Motor neuron (in vitro differentiated cells): ENCODE results near the gene TMEM72. TPM values are rescaled to one million over a fixed set of nuclear protein-coding genes. Genes with fewer than 3 reads are reported as not detected.

Experiments used
- ATAC-seq, 8 experiments: fragments of 200-7000 bp; cut with Tn5 transposase; replicated peaks in 6 of 8; 2 replicates each; pipeline ENCODE4 v1.8.0; 2021; ENCODE audit warnings: mild to moderate bottlenecking in 8 of 8, moderate library complexity in 8 of 8
- H3K27ac ChIP-seq, 2 donors: fragments of 250-450 bp; sonication (Bioruptor Pico); 2 replicates each; pipeline ENCODE4 v1.9.0; 2021; ENCODE audit warnings: antibody characterized with exemption in 2 of 2, mild to moderate bottlenecking in 2 of 2, moderate library complexity in 1 of 2
- H3K4me1 ChIP-seq, 2 donors: fragments of 250-450 bp; sonication (Bioruptor Pico); replicated peaks in 1 of 2; 2 replicates each; pipeline ENCODE4 v1.6.1; 2021; ENCODE audit warnings: antibody characterized with exemption in 2 of 2, mild to moderate bottlenecking in 2 of 2, moderate library complexity in 1 of 2
- H3K4me3 ChIP-seq, 5 donors: fragments of 250-450 bp; sonication (Bioruptor Pico); 2 replicates each; pipeline ENCODE4 v1.9.0; 2021; ENCODE audit warnings: antibody characterized with exemption in 5 of 5, mild to moderate bottlenecking in 5 of 5, moderate library complexity in 4 of 5
- WGBS, 10 experiments: fragments of 450-650 bp; shearing (Covaris generic); methylation state at CpG; one replicate each; pipeline ENCODE4 v1.0.0; 2022; 5-methylcytosine and 5-hydroxymethylcytosine counted together
- in situ Hi-C, 9 experiments: fragments of 400-800 bp; cut with MboI; loops; one replicate each; pipeline ENCODE4 v1.15.0; 2021; ENCODE audit warnings: low sequenced_read_pairs in 9 of 9, low pct_unique_long_range_greater_than_20kb in 2 of 9; ENCODE audit not compliant: unreplicated experiment in 9 of 9
- total RNA-seq, 8 experiments: library from RNA; unstranded; fragments of 300-600 nt; gene quantifications; 2 replicates each; pipeline versions ENCODE4 v1.2.3 to v1.2.4, GENCODE V29; 2022

TMEM72 gene
- total RNA-seq, 8 experiments from 2014 or later, result 0.10 to 1.3 (median 0.24) TPM

- peaks cover 12 to 16% of the 10 kb centered on the region in 2 donors for H3K4me1 ChIP-seq
- no peak overlapping the region for H3K27ac ChIP-seq
- ATAC-seq, result no peak
- WGBS, 10 experiments, result 17 to 100% (median 83%) methylated on average over 1 to 5 of the region's 5 CpGs; no CpG with 5 or more reads in 3 of the 10 experiments
- no peak overlapping the region for H3K4me3 ChIP-seq
- in situ Hi-C loops, result no loop called here
Measured at GRCh38 chr10:44893604-44894468, 17.3 kb upstream of the TMEM72 start.

DNA sequence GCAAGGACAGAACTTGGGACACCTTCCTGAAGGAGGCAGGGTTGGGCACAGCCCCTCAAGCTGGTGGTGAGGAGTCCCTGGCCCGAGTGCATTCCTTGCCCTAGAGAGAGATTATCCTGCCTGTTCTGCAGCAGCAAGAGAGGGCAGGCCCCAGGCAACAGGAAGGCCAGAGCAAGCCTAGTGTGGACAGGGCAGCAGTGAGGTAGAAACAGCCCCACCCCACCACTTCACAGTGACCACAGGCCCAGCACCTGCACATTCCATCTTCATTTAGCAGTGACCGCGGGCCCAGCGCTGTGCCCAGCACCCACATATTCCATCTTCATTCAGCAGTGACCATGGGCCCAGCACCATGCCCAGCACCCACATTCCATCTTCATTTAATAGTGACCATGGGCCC, 16.4 kb upstream of the TMEM72 start:
- H3K4me3 ChIP-seq, result no peak overlapping the region
- ATAC-seq, result no peak
- WGBS, 10 experiments, result 87 to 100% (median 95%) methylated on average over 1 to 3 of the region's 4 CpGs; no CpG with 5 or more reads in 5 of the 10 experiments
- H3K27ac ChIP-seq, result no peak overlapping the region
- H3K4me1 ChIP-seq, result peaks cover 10 to 16% of the 10 kb centered on the region in 2 donors
- in situ Hi-C loops, result no loop called here

- peaks cover 8 to 16% of the 10 kb centered on the region in 2 donors for H3K4me1 ChIP-seq
- in situ Hi-C loops, result no loop called here
- H3K27ac ChIP-seq, result no peak overlapping the region
- no peak overlapping the region for H3K4me3 ChIP-seq
- ATAC-seq, result no peak
- WGBS, 10 experiments, result 0 to 94% (median 76%) methylated on average over 1 to 5 of the region's 5 CpGs; no CpG with 5 or more reads in 4 of the 10 experiments
Measured at GRCh38 chr10:44895280-44895679, 15.9 kb upstream of the TMEM72 start.

- no peak for ATAC-seq
- H3K27ac ChIP-seq, result no peak overlapping the region
- peaks cover 11 to 26% of the 10 kb centered on the region in 2 donors for H3K4me1 ChIP-seq
- H3K4me3 ChIP-seq, result no peak overlapping the region
- in situ Hi-C loops, result no loop called here
- WGBS, 10 experiments, result 49 to 100% (median 75%) methylated on average over 1 to 6 of the region's 7 CpGs; no CpG with 5 or more reads in 2 of the 10 experiments
Measured at GRCh38 chr10:44897049-44897448, 14.1 kb upstream of the TMEM72 start.

- Histone ChIP-seq H3K27ac (no peak overlapping the region), H3K4me3 (no peak overlapping the region), H3K4me1 (peaks cover 25 to 27% of the 10 kb centered on the region in 2 donors)
- 44 to 100% (median 63%) methylated on average over 1 to 3 of the region's 4 CpGs; no CpG with 5 or more reads in 6 of the 10 experiments for WGBS, 10 experiments
- no peak for ATAC-seq
- in situ Hi-C loops, result no loop called here
Measured at GRCh38 chr10:44898665-44899064, 12.5 kb upstream of the TMEM72 start.

- no peak overlapping the region for H3K27ac ChIP-seq
- H3K4me3 ChIP-seq, result no peak overlapping the region
- ATAC-seq, result no peak
- in situ Hi-C loops, result no loop called here
- H3K4me1 ChIP-seq, result peaks cover 34 to 35% of the 10 kb centered on the region in 2 donors
- 0 to 100% (median 74%) methylated on average over 1 to 5 of the region's 5 CpGs; no CpG with 5 or more reads in 4 of the 10 experiments for WGBS, 10 experiments
Measured at GRCh38 chr10:44899450-44900080, 11.6 kb upstream of the TMEM72 start.

DNA sequence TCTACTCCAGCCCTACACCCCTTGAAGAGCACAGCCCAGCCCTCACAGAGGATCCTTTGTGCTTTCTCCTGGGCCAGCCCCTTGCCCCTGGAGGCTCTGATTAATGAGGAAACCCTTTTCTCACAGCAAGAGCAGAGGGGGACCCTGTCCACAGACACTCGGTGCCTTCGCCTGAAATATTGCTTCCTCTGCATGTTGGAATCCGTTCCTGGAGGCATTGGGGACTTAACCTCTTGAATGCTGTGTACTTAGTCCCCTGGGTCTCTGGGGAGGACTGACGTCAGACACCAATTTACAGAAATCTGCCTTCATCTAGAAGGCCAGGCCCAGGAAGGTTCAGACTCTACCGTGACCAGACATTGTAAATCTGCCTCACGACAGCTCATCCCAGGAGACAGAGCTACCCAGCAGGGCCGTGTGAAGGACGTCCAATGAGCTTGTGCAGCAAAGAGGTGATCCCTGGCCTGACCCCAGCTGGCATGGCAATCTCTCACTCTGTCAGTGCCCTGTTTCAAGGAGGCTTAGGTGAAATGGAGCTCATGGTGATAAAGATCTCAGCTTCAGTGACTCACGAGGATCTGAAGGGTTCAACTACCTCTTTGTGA, 8.1 kb upstream of the TMEM72 start:
- peak in 5 of 8 experiments; percentile 93 to 95 (median 95) for ATAC-seq
- H3K27ac ChIP-seq, result peak overlapping the region; percentile 79 to 81
- WGBS, 10 experiments, result 0 to 46% (median 6%) methylated on average over 1 to 6 of the region's 9 CpGs; no CpG with 5 or more reads in 3 of the 10 experiments
- H3K4me3 ChIP-seq, result no peak overlapping the region
- peaks cover 59 to 63% of the 10 kb centered on the region in 2 donors for H3K4me1 ChIP-seq
- in situ Hi-C loops, result no loop called here

- H3K4me3 ChIP-seq, result no peak overlapping the region
- peaks cover 70 to 72% of the 10 kb centered on the region in 2 donors for H3K4me1 ChIP-seq
- 10 to 100% (median 45%) methylated on average over 1 to 4 of the region's 4 CpGs; no CpG with 5 or more reads in 4 of the 10 experiments for WGBS, 10 experiments
- ATAC-seq, result peak in 1 of 8 experiments; percentile 1
- H3K27ac ChIP-seq, result peak overlapping the region; percentile 46 to 61
- in situ Hi-C loops, result no loop called here
Measured at GRCh38 chr10:44906486-44906885, 4.7 kb upstream of the TMEM72 start.

- Histone ChIP-seq H3K4me3 (no peak overlapping the region), H3K27ac (no peak overlapping the region), H3K4me1 (peaks cover 70 to 72% of the 10 kb centered on the region in 2 donors)
- in situ Hi-C loops, result no loop called here
- WGBS, 10 experiments, result 100% methylated on average over 1 of the region's 7 CpGs; no CpG with 5 or more reads in 9 of the 10 experiments
- no peak for ATAC-seq
Measured at GRCh38 chr10:44907556-44907955, 3.6 kb upstream of the TMEM72 start.

DNA sequence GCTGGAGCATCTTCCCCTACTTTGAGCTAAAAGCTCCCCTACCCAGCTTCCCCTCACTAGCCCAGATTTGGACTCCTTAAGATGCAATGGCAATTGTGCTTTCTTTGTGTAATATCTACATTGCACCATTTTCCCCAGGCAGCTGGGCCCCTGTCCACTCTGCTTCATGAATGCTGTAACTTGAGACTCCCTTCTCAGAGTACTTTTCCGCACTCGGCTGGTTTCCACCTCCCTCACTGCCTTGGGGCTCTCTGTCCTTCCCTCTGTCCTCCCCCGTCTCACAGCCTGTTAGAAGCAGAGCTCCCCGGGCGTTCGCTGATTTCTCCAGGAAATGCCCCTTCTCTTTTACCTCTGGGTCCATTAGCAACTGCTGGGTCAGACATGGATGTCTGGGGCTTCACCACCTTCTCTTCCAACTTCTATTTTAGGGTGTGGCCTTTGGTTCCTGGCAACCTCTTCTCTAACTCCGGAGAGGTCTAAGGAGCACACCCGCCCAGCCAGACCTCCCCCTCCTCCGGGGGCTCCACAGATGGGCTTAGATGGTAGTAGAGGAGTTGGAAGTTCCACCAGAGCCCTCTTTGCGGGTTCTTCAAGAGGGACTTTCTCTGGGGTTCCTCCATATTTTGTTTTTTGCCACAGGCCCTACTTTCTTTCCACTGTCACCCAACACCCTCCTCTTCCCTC, 2.9 kb upstream of the TMEM72 start:
- 0 to 83% (median 50%) methylated on average over 1 to 6 of the region's 10 CpGs; no CpG with 5 or more reads in 3 of the 10 experiments for WGBS, 10 experiments

GRCh38 chr10:44908936-44909630, 2.1 kb upstream of the TMEM72 start:
- Histone ChIP-seq H3K4me1 (peaks cover 73 to 74% of the 10 kb centered on the region in 2 donors), H3K27ac (no peak overlapping the region), H3K4me3 (no peak overlapping the region)
- ATAC-seq, result peak in 3 of 8 experiments; percentile 5 to 65 (median 19)
- WGBS, 10 experiments, result 40 to 100% (median 78%) methylated on average over 1 to 6 of the region's 7 CpGs; no CpG with 5 or more reads in 2 of the 10 experiments
- in situ Hi-C loops, result no loop called here

More for the DNA sequence above, 2.9 kb upstream of the TMEM72 start:
- Histone ChIP-seq H3K4me1 (peaks cover 73 to 74% of the 10 kb centered on the region in 2 donors), H3K27ac (no peak overlapping the region), H3K4me3 (no peak overlapping the region)
- ATAC-seq, result peak in 3 of 8 experiments; percentile 67 to 94 (median 85)
- in situ Hi-C loops, result no loop called here

DNA sequence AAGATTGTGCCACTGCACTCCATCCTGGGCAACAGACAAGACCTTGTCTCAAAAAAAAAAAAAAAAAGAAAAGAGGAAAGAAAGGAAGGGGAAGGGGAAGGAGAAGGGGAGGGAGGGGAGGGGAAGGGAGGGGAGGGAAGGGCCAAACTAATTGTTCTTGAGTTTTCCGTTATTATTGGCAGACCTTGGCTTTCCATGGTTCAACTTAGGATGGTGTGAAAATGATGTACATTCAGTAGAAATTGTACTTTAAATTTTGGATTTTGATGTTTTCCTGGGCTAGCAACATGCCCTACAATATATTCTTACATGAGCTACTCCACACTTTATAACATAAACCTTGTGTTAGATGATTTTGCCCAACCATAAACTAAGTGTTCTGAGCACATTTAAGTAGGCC, 1.2 kb upstream of the TMEM72 start:
- ATAC-seq, result no peak
- Histone ChIP-seq H3K4me1 (peaks cover 67 to 68% of the 10 kb centered on the region in 2 donors), H3K27ac (no peak overlapping the region), H3K4me3 (no peak overlapping the region)
- in situ Hi-C loops, result no loop called here
- WGBS, 10 experiments, result no CpG with 5 or more reads among the region's 1 CpG
